ENCODE data around the gene CDY2B.
"Not testable (repeated sequence)": the region's sequence is repeated elsewhere in the genome, so short reads cannot be mapped to it uniquely, and the experiment has no call there.

GRCh38 chrY:17876767-17877166, 3.3 kb downstream of the CDY2B start:
- not testable (repeated sequence) for TF ChIP-seq CTCF, POLR2A (IDR thresholded peaks at IDR 0.05)
